SJCRH30 (cell line): ENCODE measurements around the gene VRK2. TPM values are rescaled to one million over a fixed set of nuclear protein-coding genes. Genes with fewer than 3 reads are reported as not detected.
"Not testable (repeated sequence)": the region's sequence is repeated elsewhere in the genome, so short reads cannot be mapped to it uniquely, and the experiment has no call there.

Source experiments
- DNase-seq, 2 experiments: peaks; one replicate each; pipeline ENCODE4 v3.0.0-alpha.2; 2015 to 2020
- H3K27ac ChIP-seq: fragments of 250-450 bp; sonication (Bioruptor Pico); 2 replicates; pipeline ENCODE4 v1.5.1; 2020; ENCODE audit warnings: mild to moderate bottlenecking, moderate library complexity
- H3K27me3 ChIP-seq: fragments of 250-450 bp; sonication (Bioruptor Pico); 2 replicates; pipeline ENCODE4 v1.5.1; 2020; ENCODE audit warnings: mild to moderate bottlenecking, moderate library complexity
- H3K36me3 ChIP-seq: fragments of 250-450 bp; sonication (Bioruptor Pico); 2 replicates; pipeline ENCODE4 v1.5.1; 2020; ENCODE audit warnings: mild to moderate bottlenecking, moderate library complexity
- H3K4me1 ChIP-seq: fragments of 250-450 bp; sonication (Bioruptor Pico); 2 replicates; pipeline ENCODE4 v1.5.1; 2020; ENCODE audit warnings: mild to moderate bottlenecking, moderate library complexity
- H3K4me3 ChIP-seq: fragments of 250-450 bp; sonication (Bioruptor Pico); 2 replicates; pipeline ENCODE4 v1.5.1; 2020; ENCODE audit warnings: mild to moderate bottlenecking, moderate library complexity
- H3K9me3 ChIP-seq: fragments of 250-450 bp; sonication (Bioruptor Pico); replicated peaks from 2 replicates; pipeline ENCODE4 v1.5.1; 2020; ENCODE audit warnings: mild to moderate bottlenecking, moderate library complexity
- total RNA-seq: library from RNA; depleted of rRNA; stranded (reverse); fragments of >200 nt; shearing (Covaris generic); gene quantifications from 2 replicates; pipeline ENCODE4 v1.2.3, GENCODE V29; 2014

The VRK2 gene
- total RNA-seq, 1 experiment from 2014 or later = 6.8 TPM

DNA sequence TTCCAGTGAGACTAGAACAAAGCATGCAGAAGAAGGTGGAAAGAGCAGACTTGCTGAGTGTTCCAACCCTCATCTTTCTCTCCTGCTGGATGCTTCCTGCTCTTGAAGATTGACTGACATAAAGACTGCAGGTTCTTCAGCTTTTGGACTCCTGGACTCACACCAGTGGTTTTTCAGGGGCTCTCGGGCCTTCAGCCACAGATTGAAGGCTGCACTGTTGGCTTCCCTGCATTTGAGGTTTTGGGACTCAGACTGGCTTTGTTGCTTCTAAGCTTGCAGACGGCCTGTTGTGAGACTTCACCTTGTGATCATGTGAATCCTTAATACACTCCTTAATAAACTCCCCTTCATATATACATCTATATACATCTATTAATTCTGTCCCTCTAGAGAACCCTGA lies 20.4 kb downstream of the VRK2 start:
- no peaks in the 10 kb centered on the region for H3K27me3 ChIP-seq
- no peak overlapping the region for H3K27ac ChIP-seq
- H3K4me3 ChIP-seq = no peak overlapping the region
- no peaks in the 10 kb centered on the region for H3K36me3 ChIP-seq
- DNase-seq = no peak
- H3K9me3 ChIP-seq = no peaks in the 10 kb centered on the region
- no peaks in the 10 kb centered on the region for H3K4me1 ChIP-seq

- no peak for DNase-seq
- no peaks in the 10 kb centered on the region for H3K36me3 ChIP-seq
- H3K9me3 ChIP-seq = no peaks in the 10 kb centered on the region
- H3K4me3 ChIP-seq = no peak overlapping the region
- no peaks in the 10 kb centered on the region for H3K4me1 ChIP-seq
- H3K27me3 ChIP-seq = no peaks in the 10 kb centered on the region
- H3K27ac ChIP-seq = no peak overlapping the region
Measured at GRCh38 chr2:58070765-58071164, 24.2 kb downstream of the VRK2 start.

GRCh38 chr2:58072102-58072501 lies 25.5 kb downstream of the VRK2 start:
- Histone ChIP-seq H3K4me1 (no peaks in the 10 kb centered on the region), H3K4me3 (no peak overlapping the region), H3K27me3 (no peaks in the 10 kb centered on the region), H3K9me3 (no peaks in the 10 kb centered on the region), H3K27ac (no peak overlapping the region), H3K36me3 (no peaks in the 10 kb centered on the region)
- no peak for DNase-seq

DNA sequence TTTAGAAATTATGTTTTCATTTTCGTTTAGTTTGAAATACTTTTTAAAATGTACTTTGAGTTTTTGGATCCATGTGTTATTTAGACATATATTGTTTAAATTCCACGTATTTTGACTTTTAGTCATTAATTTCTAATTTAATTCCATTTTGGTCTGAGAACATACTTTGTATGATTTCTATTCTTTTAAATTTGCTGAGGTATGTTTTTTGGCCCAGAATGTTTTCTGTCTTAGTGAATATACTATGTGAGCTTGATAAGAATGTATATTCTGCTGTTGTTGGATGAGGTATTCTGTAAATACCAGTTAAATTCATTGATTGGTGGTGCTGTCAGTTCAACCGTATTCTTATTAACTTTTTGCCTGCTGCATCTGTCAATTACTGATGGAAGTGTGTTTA lies 26.4 kb downstream of the VRK2 start:
- Histone ChIP-seq H3K36me3 (no peaks in the 10 kb centered on the region), H3K27me3 (no peaks in the 10 kb centered on the region), H3K9me3 (no peaks in the 10 kb centered on the region), H3K27ac (no peak overlapping the region), H3K4me3 (no peak overlapping the region), H3K4me1 (no peaks in the 10 kb centered on the region)
- no peak for DNase-seq

DNA sequence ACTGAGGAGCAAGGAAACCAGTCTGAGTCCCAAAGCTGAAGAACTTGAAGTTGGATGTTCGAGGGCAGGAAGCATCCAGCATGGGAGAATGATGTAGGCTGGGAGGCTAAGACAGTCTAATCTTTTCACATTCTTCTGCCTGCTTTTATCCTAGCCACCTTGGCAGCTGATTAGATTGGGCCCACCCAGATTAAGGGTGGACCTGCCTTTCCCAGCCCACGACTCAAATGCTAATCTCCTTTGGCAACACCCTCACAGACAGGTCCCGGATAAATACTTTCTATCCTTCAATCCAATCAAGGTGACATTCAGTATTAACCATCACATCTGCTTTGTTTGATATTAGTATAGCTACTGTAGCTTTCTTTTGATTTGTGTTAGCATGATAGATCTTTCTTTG lies 27.1 kb downstream of the VRK2 start:
- DNase-seq = no peak
- H3K36me3 ChIP-seq = no peaks in the 10 kb centered on the region
- H3K27ac ChIP-seq = no peak overlapping the region
- no peaks in the 10 kb centered on the region for H3K9me3 ChIP-seq
- H3K27me3 ChIP-seq = no peaks in the 10 kb centered on the region
- H3K4me3 ChIP-seq = no peak overlapping the region
- no peaks in the 10 kb centered on the region for H3K4me1 ChIP-seq

DNA sequence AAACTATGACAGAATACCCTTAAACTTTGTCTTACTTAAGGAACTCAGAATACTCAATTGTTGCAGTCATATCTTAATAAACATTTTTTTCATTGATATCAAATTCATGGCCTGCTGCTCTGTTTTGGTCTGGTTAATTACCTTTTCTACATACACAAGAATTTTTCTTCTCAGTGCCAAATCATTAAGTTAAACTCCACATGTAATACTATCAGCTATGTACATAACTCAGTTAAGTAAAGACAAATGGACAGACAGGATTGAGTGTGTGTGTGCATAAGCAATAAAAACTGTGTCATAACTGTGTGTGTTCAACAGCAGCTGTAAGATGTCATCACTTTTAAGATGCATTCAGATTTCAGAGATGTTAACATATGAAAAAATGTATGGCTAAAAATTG lies 34.4 kb downstream of the VRK2 start:
- H3K4me3 ChIP-seq = no peak overlapping the region
- H3K9me3 ChIP-seq = no peaks in the 10 kb centered on the region
- no peaks in the 10 kb centered on the region for H3K27me3 ChIP-seq
- H3K4me1 ChIP-seq = no peaks in the 10 kb centered on the region
- no peaks in the 10 kb centered on the region for H3K36me3 ChIP-seq
- no peak overlapping the region for H3K27ac ChIP-seq
- DNase-seq = no peak

DNA sequence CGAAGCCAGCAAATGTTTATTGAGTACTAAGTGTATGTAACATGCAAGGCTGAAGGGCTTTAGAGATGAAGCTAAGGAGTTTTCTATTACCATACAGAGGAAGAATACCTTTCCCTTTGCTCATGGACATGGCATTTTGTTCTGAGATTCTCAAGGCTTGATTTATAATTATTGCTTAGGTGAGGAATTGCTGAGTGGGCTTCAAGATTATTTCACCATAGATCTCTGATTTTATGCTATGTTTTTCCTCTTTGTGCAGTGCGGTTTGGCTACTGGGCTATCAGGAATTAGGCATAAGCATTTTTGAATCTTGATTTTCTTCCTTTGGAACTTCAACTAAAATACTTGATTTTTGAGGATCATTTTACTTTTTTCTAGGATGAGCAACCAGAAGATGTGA lies 42.5 kb downstream of the VRK2 start:
- Histone ChIP-seq H3K9me3 (no peaks in the 10 kb centered on the region), H3K27me3 (no peaks in the 10 kb centered on the region), H3K4me3 (no peak overlapping the region), H3K36me3 (no peaks in the 10 kb centered on the region; the same call in 1 of the 2 replicates), H3K4me1 (no peaks in the 10 kb centered on the region), H3K27ac (no peak overlapping the region)
- DNase-seq = no peak

- H3K36me3 ChIP-seq, H3K27ac ChIP-seq, DNase-seq, H3K9me3 ChIP-seq, H3K4me3 ChIP-seq, H3K4me1 ChIP-seq, H3K27me3 ChIP-seq: not testable (repeated sequence)
Measured at GRCh38 chr2:58092772-58093171, 46.2 kb downstream of the VRK2 start.

GRCh38 chr2:58097025-58097424 lies 50.4 kb downstream of the VRK2 start:
- Histone ChIP-seq H3K9me3 (no peaks in the 10 kb centered on the region), H3K27ac (no peak overlapping the region), H3K27me3 (no peaks in the 10 kb centered on the region), H3K4me3 (no peak overlapping the region), H3K36me3 (no peaks in the 10 kb centered on the region), H3K4me1 (no peaks in the 10 kb centered on the region)
- DNase-seq = no peak

GRCh38 chr2:58098254-58099095 lies 51.9 kb downstream of the VRK2 start:
- Histone ChIP-seq H3K4me3 (no peak overlapping the region), H3K36me3 (no peaks in the 10 kb centered on the region), H3K27me3 (no peaks in the 10 kb centered on the region), H3K27ac (no peak overlapping the region), H3K4me1 (no peaks in the 10 kb centered on the region), H3K9me3 (no peaks in the 10 kb centered on the region)
- DNase-seq = no peak

DNA sequence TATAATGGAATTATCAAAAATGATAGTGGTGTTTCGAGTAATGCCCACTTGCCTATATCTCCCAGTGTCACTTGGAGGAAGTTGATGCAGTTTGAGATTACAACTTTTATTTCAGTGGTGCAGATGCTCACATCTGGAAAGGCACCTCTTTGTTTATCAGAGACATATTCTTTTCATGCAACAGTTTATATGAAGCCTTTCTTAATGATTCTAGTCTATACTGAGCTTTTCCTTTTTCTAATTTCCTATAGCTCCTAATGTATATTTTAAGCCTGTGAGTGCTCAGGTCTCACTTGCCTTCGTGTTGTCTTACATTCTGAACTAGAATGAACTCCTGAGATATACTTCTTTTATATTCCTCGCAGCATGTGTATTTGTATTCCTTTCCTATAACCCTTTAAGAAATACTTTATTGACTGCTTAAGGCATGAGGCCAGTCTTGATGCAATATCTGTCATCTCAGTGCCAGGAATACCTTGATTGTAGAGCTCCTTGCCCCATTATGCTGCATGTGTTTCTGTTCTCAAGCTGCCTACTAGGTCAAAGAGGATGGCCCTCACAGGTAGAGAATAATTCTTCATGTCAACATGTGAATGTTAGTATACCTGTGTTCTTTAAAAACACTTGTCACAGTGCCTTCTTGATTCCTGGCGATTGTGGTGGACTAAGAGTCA lies 52.6 kb downstream of the VRK2 start:
- no peaks in the 10 kb centered on the region for H3K27me3 ChIP-seq
- no peak overlapping the region for H3K27ac ChIP-seq
- DNase-seq = no peak
- H3K9me3 ChIP-seq = no peaks in the 10 kb centered on the region
- H3K4me3 ChIP-seq = no peak overlapping the region
- 0 out of 2 replicates have a peak, but pooled peaks cover 3% of the 10 kb centered on the region for H3K36me3 ChIP-seq
- H3K4me1 ChIP-seq = no peaks in the 10 kb centered on the region

GRCh38 chr2:58101500-58101899 lies 54.9 kb downstream of the VRK2 start:
- 0 out of 2 replicates have a peak, but pooled peaks cover 3% of the 10 kb centered on the region for H3K36me3 ChIP-seq
- H3K27me3 ChIP-seq = no peaks in the 10 kb centered on the region
- no peak overlapping the region for H3K4me3 ChIP-seq
- H3K27ac ChIP-seq = no peak overlapping the region
- H3K4me1 ChIP-seq = no peaks in the 10 kb centered on the region
- H3K9me3 ChIP-seq = no peaks in the 10 kb centered on the region
- DNase-seq = no peak

DNA sequence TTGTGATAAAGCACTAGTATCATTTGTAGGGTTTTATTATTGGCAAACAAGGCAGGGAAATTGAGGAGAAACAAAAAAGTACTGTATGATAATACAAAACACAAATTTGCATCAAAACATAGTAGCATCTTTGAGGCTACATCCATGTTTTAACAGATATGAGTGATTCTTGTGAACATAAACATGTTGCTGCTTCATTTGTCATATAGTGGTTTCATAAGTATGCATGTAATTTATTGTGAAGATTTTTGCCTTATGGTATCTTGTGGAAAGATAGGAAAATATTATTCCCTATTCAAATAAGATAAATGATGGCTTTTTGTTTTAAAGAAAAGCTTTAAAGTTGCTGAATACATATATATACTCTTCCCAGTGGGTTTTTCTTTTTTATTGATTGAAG lies 60.3 kb downstream of the VRK2 start:
- 0 out of 2 replicates have a peak, but pooled peaks cover 3% of the 10 kb centered on the region for H3K36me3 ChIP-seq
- H3K27ac ChIP-seq = no peak overlapping the region
- DNase-seq = no peak
- H3K27me3 ChIP-seq = no peaks in the 10 kb centered on the region
- H3K4me1 ChIP-seq = no peaks in the 10 kb centered on the region
- H3K4me3 ChIP-seq = no peak overlapping the region
- H3K9me3 ChIP-seq = no peaks in the 10 kb centered on the region

DNA sequence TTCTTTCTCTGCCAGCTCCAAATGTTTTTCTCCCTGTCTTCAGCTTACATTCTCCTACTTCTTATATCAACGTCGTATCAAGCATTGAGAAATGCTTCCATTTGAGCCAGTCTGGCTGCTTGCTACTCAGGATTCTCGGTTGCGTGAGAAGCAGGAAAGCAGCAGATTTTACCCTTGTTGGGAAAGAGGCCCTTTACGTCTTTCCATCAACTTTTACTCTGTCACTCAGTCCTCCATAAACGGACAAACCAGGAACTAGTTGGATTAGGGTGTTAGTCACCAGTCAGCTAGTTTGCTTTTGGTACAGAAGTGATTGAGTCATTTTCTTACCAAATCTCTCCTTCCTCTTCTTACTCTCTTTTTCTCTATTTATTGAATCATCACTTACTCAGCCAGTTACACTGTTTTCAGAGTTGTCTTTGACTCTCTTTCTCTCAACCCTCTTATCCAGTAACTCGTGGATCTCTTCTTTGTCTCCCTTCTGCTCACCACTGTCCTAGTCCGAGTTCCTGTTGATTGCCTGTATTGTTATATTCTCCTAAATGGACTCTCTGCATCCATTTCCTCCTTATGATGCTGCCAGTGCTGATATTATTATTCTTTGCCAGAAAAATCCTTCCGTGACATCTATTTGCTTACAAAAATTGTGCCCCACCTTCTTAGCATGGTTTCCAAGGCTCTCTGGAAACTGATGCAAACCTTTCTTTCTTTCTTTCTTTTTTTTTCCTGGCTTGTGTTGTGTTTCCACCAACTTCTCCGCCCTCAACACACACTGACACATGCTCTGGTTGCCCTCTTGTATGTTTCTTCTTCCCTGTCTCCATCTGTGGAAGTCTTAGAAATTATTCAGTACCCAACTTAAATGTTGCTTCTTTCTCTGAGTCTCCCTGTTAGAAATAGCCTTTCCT lies 61.5 kb downstream of the VRK2 start:
- H3K4me1 ChIP-seq = no peaks in the 10 kb centered on the region
- DNase-seq = no peak
- no peak overlapping the region for H3K27ac ChIP-seq
- H3K36me3 ChIP-seq = 0 out of 2 replicates have a peak, but pooled peaks cover 3% of the 10 kb centered on the region
- H3K9me3 ChIP-seq = no peaks in the 10 kb centered on the region
- no peaks in the 10 kb centered on the region for H3K27me3 ChIP-seq
- H3K4me3 ChIP-seq = no peak overlapping the region

DNA sequence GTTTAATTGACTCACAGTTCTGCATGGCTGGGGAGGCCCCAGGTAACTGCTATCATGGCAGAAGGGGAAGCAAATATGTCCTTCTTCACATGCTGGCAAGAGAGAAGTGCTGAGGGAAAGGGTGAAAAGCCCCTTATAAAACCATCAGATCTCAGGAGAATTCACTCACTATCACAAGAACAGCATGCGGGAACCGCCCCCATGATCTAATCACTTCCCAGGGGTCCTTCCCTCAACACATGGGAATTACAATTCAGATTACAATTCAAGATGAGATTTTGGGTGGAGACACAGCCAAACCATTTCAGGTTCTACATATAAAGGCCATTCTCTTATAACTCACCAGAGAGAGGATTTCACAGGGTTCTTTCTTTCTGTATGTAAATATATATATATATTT lies 62.9 kb downstream of the VRK2 start:
- Histone ChIP-seq H3K36me3 (no peaks in the 10 kb centered on the region), H3K27ac (no peak overlapping the region), H3K27me3 (no peaks in the 10 kb centered on the region)

More for the DNA sequence above, 62.9 kb downstream of the VRK2 start:
- Histone ChIP-seq H3K4me1 (no peaks in the 10 kb centered on the region), H3K9me3 (no peaks in the 10 kb centered on the region), H3K4me3 (no peak overlapping the region)
- DNase-seq = no peak
